ENCODE measurements around the gene FAM149A. TPM values are rescaled to one million over a fixed set of nuclear protein-coding genes. Genes with fewer than 3 reads are reported as not detected.

The FAM149A gene
- total and polyA plus RNA-seq, 3 donors from 2014 or later = 11.3 to 14.9 (median 13.8) TPM

- Histone ChIP-seq H3K9me3 (no peaks in the 10 kb centered on the region), H3K4me1 (no peaks in the 10 kb centered on the region), H3K27me3 (no peaks in the 10 kb centered on the region), H3K27ac (no peak overlapping the region), H3K4me3 (no peak overlapping the region), H3K36me3 (ENCODE audit: low read depth, missing control alignments) (no peaks in the 10 kb centered on the region)
- intact Hi-C loops (cut with DNase I; ENCODE audit: low total_unique reads) = no loop called here
- no peak for TF ChIP-seq POLR2A (IDR thresholded peaks at IDR 0.05)
- TF ChIP-seq, protein P1, sequence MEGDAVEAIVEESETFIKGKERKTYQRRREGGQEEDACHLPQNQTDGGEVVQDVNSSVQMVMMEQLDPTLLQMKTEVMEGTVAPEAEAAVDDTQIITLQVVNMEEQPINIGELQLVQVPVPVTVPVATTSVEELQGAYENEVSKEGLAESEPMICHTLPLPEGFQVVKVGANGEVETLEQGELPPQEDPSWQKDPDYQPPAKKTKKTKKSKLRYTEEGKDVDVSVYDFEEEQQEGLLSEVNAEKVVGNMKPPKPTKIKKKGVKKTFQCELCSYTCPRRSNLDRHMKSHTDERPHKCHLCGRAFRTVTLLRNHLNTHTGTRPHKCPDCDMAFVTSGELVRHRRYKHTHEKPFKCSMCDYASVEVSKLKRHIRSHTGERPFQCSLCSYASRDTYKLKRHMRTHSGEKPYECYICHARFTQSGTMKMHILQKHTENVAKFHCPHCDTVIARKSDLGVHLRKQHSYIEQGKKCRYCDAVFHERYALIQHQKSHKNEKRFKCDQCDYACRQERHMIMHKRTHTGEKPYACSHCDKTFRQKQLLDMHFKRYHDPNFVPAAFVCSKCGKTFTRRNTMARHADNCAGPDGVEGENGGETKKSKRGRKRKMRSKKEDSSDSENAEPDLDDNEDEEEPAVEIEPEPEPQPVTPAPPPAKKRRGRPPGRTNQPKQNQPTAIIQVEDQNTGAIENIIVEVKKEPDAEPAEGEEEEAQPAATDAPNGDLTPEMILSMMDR (IDR thresholded peaks at IDR 0.05) = no peak
- no peak for DNase-seq
- WGBS, 2 donors = 93 to 95% methylated on average over 3 of the region's 3 CpGs
Observed at GRCh38 chr4:186128842-186129241, 24.3 kb downstream of the FAM149A start.

DNA sequence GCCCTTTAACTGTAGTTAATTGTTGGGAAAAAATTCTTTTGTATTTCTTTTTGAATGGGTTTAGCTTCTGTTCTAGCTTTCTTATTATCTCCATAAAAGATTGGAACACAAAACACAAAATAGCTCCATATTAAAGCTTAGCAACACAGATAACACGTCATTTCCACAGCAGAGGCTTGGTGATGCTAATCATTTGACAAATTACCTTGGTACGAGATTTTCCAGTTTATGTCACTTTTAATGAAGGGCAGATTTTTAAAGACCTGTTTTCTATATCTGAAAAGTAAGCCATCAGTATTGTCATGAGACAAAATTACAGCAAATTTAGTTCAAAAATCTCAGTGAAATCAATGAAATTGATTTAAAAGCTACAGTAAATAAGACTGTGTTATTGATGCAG is 27.4 kb downstream of the FAM149A start:
- Histone ChIP-seq H3K27ac (no peak overlapping the region), H3K4me1 (no peaks in the 10 kb centered on the region), H3K4me3 (no peak overlapping the region), H3K36me3 (ENCODE audit: low read depth, missing control alignments) (no peaks in the 10 kb centered on the region), H3K27me3 (no peaks in the 10 kb centered on the region), H3K9me3 (no peaks in the 10 kb centered on the region)
- 90% methylated on average over 2 of the region's 2 CpGs for WGBS, 2 donors
- TF ChIP-seq POLR2A (IDR thresholded peaks at IDR 0.05) = no peak
- TF ChIP-seq, protein P1 (IDR thresholded peaks at IDR 0.05) = no peak
- no peak for DNase-seq
- intact Hi-C loops (cut with DNase I; ENCODE audit: low total_unique reads) = no loop called here

DNA sequence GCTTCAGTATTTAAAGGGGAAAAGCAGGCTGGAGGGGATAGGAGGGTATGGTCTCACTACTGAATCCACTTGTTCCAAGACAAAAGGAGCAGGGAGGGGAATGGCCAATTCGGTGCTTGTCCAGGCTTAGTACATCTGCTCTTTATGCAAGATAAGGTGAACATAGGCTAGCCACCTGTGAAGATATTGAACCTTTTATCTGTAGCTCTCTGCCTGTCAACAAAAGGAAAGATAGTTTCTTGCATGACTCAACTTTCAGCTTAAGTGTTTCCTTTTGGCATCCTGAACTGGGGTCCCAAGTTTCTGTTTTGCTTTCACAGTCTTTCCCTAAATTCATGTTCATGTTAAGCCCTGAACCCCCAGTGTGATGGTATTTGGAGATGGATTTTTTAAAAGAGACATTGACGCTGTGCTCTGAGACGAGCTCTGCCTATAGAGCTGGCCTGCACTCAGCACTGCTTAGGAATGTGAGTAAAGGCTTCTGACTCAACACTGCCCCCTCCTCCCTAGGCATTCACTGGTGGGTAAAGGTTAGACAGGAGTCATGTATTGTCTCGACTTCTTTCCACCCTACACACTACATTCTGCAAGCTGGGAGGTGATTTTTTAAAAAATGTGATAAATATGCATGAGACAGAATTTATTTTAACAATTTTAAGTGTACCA is 28.2 kb downstream of the FAM149A start:
- Histone ChIP-seq H3K27ac (no peak overlapping the region), H3K27me3 (no peaks in the 10 kb centered on the region), H3K9me3 (no peaks in the 10 kb centered on the region), H3K4me1 (no peaks in the 10 kb centered on the region), H3K36me3 (ENCODE audit: low read depth, missing control alignments) (no peaks in the 10 kb centered on the region), H3K4me3 (no peak overlapping the region)
- TF ChIP-seq, protein P1 (IDR thresholded peaks at IDR 0.05) = no peak
- no peak for TF ChIP-seq POLR2A (IDR thresholded peaks at IDR 0.05)
- 57 to 61% methylated on average over 4 of the region's 4 CpGs for WGBS, 2 donors
- intact Hi-C loops (cut with DNase I; ENCODE audit: low total_unique reads) = no loop called here
- no peak for DNase-seq

- no peaks in the 10 kb centered on the region for H3K36me3 ChIP-seq (ENCODE audit: low read depth, missing control alignments)
- H3K27ac ChIP-seq = no peak overlapping the region
- H3K9me3 ChIP-seq = no peaks in the 10 kb centered on the region
- H3K4me3 ChIP-seq = no peak overlapping the region
- DNase-seq = no peak
- 61 to 84% methylated on average over 3 of the region's 3 CpGs for WGBS, 2 donors
- intact Hi-C loops (cut with DNase I; ENCODE audit: low total_unique reads) = no loop called here
- no peaks in the 10 kb centered on the region for H3K27me3 ChIP-seq
- no peak for TF ChIP-seq POLR2A (IDR thresholded peaks at IDR 0.05)
- TF ChIP-seq, protein P1 (IDR thresholded peaks at IDR 0.05) = no peak
- H3K4me1 ChIP-seq = no peaks in the 10 kb centered on the region
Observed at GRCh38 chr4:186134257-186134656, 29.8 kb downstream of the FAM149A start.

DNA sequence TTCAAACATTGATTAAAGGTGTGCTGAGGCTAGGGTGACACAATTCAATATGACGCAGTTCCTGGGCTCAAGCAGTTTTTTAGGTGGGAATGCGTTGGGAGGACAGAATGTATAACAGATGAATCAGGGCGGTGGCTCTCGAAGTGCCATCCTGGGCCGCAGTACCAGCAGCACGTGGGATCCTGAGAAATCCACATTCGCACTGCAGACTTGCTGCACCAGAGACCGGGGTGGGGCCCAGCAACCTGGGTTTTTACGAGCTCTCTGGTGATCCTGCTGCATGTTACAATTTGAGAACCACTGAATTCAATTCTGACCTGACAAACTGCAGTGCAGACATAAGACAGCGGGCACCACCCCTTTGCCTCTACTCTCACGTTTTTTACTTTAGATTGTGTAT is 30.4 kb downstream of the FAM149A start:
- H3K4me3 ChIP-seq = no peak overlapping the region
- intact Hi-C loops (cut with DNase I; ENCODE audit: low total_unique reads) = no loop called here
- H3K27me3 ChIP-seq = no peaks in the 10 kb centered on the region
- no peaks in the 10 kb centered on the region for H3K36me3 ChIP-seq (ENCODE audit: low read depth, missing control alignments)
- DNase-seq = no peak
- H3K9me3 ChIP-seq = no peaks in the 10 kb centered on the region
- no peak overlapping the region for H3K27ac ChIP-seq
- 93 to 95% methylated on average over 11 of the region's 11 CpGs for WGBS, 2 donors
- TF ChIP-seq, protein P1 (IDR thresholded peaks at IDR 0.05) = no peak
- no peak for TF ChIP-seq POLR2A (IDR thresholded peaks at IDR 0.05)
- H3K4me1 ChIP-seq = no peaks in the 10 kb centered on the region

Measured in testis (tissue), 3 donors.